GM18951 (cell line): Measurements from ENCODE around the gene PANX1.

Experiments used
- POLR2A ChIP-seq: IDR thresholded peaks from 4 replicates; pipeline ENCODE4 v1.6.1; 2011; ENCODE audit warnings: mild to moderate bottlenecking; ENCODE audit not compliant: insufficient read length, insufficient read depth; ENCODE audit errors: extremely low read depth
- in situ Hi-C: fragments of 300-500 bp; cut with MboI; formaldehyde crosslinking; loops from one replicate; pipeline ENCODE4 v1.12.0; 2022; ENCODE audit warnings: low sequenced_read_pairs, mixed read lengths, inconsistent platforms; ENCODE audit not compliant: unreplicated experiment

PANX1 gene

DNA sequence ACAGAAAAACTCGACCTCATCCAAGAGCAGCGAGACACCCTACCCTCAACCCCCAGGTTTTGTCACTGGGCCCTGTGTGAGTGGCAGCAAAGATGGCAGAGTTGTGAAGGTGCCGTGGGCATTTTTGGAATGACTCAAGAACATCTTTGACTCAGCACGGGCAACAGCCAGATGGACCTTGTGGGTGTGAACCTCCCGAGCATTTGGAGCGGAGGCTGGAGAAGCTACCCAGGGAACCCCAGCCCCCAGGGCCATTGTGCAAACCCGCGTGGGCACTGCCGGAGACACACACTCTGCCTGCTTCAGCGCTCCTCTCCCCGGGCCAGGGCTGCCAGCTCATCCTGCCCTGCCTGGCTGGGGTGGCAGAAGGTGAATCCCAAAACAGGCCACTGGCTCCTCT, 66.1 kb downstream of the PANX1 start:
- in situ Hi-C loops: no loop called here
- no peak for TF ChIP-seq POLR2A

DNA sequence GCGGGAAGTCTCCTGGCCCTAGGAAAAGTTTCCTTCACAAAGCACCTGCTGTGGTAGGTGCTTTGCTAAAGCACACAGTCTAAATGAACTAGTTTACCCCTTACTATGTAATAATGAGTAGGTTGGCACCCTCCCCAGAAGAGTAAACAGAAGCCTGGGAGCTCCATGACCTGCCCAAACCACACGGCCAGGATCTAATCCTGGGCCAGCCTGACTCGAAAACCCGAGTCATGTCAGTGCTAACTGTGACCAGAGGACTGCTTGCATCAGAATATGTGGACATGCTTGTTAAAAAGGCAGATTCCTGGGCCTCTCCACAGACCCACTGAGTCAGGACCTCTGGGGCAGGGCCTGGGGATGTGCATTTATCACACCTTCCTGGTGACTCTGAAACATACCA, 67.7 kb downstream of the PANX1 start:
- TF ChIP-seq POLR2A: no peak
- in situ Hi-C loops: no loop called here

DNA sequence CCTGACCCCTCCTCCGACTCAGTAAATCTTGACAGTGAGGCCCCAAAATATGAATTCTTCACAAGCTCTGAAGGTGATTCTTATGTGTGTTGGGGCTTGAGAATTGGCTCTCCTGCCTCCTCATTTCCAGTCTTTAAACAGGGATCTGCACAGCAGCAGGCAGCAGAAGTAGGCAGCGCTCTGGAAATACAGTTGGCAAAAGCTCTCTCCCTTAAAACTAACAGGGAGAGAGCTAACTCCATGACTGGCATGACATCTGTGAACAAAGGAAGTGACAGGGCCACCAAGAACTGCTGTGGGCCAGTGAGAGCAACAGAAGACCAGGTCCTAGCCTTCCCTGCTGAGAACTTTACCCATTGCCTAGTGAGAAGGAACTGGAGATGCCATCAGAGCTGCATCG, 70.1 kb downstream of the PANX1 start:
- no peak for TF ChIP-seq POLR2A
- in situ Hi-C loops: no loop called here

DNA sequence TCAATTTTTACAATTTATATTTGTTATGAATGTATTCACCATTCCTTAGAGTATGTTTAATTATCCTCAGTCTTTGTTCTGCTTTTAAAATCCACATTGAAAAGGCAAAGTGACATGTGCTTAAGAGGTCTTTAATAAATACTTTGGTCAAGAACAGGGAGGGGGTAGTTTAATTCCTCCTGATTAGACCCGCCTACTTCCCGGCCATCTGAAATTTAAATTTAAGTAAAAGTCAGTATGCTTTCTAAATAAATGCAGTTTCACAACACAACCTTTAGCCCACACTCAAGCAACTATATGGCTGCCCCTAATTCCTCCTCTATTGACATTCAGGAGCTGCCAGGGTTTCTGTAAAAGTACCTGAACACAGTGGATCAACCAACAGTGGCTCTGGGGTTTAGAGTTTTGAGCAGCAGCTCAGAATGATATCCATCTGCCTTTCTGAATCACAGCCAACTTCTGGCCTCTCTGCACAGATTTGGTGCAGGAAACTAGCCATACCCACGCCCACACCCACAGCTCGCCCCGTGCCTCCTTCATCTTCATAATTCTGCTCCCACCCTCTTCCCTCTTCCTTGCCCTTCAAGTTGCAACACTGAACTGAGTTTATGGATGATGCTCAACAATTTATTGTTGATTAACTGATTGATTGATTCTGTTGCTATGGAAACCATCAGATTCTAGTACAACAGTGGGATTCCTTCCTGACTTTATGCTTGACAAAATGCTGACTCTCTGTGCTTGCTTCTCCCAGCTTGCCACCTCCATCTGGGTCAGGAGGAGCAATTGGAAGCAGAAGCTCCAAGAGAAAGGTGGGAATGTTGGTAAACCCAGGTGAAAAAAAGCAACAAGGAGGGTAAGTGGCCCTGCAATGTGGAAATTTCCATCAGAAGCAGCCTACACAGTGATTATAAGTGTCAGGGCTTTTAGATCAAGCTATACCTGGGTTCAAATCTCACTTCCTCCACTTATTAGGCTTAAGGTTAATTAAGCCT, 70.8 kb downstream of the PANX1 start:
- in situ Hi-C loops: no loop called here
- TF ChIP-seq POLR2A: no peak

DNA sequence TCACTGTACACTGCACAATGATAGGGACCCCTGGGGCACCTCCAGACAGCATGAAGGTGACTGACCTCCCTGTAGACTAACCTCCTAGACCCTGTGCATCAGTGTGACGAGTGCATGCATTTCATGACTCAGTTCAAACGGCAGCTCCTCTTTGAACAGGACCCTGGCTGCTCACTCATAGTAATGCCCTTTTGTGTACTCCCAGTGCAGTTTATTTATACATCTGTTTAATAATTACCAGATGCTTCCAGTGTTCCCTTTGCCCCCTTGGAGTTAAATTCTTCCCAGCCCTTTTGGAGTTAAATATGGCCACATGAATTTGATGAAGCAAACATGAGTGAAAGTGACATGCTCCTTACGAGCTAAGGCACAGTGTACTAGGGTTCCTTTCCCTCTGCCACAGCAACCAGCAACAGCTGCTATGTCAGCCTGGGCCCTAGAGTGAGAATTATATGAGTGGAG, 72.4 kb downstream of the PANX1 start:
- no peak for TF ChIP-seq POLR2A
- in situ Hi-C loops: no loop called here

DNA sequence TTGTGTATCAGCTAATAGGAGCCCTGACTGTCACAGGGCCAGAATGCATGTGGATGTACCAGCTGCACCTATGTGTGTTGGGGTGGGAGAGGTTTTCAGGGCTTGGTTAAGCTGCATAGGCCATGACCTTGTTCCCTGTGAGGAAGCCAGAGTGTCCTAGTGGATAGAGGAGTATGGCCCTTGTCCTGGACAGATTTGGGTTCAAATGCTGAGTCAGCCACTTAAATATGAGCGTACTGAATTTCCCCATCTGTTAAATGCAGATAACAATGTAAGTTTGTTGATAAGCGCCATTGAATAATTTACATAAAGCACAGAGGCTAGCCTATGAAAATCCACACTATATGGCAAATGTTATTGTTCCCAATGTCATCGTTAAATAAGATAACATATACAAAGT, 74.4 kb downstream of the PANX1 start:
- in situ Hi-C loops: no loop called here
- no peak for TF ChIP-seq POLR2A

DNA sequence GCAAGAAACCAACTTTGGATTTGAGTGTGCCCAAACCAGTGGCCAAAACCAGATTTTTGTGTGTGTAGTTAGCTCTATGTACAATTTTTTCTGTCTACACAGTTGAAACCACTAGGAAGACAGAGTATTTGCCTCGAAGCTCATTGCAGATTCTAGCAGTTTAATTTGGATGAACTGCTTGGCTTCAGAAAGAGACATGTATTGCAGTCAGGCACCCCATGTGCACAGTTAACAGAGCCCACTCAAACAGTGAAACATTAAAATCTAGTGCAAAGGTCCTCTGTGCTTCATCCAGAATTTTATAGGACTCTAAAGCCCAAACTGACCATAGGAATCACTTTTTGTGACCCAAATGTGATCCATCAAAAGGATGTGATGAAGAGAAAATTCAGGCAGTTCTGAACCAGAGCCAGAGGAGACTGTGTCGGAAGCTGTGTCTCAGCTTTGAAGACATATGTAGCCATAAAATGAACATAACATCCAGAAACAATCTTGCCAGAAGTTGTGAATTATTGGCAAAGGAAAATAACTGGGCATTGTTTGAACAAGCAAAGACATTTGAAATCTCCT, 82.7 kb downstream of the PANX1 start:
- TF ChIP-seq POLR2A: no peak
- in situ Hi-C loops: no loop called here

DNA sequence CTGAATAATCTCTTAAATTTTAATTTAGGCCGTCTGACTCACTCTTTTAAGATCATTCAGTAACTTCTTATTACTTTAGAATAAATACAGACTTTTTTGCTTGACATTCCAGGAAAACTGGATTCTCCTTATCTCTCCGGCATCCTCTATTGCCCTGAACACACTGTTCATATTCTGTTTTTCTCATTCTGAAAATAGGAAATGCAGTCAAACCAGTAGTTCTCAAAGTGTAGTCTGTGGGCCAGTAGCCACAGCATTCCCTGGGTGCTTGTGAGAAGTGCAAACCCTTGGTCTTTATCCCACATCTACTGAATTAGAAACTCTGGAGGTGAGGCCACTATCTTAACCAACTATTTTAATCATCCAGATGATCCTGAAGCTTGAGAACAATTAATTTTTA, 84.3 kb downstream of the PANX1 start:
- in situ Hi-C loops: no loop called here
- no peak for TF ChIP-seq POLR2A

DNA sequence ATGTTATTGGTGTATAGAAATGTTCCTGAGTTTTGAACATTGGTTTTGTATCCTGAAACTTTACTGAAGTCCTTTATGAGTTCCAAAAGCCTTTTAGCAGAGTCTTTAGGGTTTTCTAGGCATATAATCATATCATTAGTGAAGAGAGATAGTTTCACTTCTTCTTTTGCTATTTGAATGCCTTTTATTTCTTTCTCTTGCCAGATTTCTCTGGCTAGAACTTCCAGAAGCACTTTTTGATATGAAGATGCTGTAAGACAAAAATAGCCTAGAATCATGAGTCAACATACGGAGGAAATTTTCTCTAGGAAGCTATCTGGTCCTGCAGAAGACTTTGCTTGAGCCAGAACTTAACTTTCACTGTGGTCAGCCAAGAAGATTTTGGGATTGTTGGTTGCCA, 89.1 kb downstream of the PANX1 start:
- no peak for TF ChIP-seq POLR2A
- in situ Hi-C loops: no loop called here

DNA sequence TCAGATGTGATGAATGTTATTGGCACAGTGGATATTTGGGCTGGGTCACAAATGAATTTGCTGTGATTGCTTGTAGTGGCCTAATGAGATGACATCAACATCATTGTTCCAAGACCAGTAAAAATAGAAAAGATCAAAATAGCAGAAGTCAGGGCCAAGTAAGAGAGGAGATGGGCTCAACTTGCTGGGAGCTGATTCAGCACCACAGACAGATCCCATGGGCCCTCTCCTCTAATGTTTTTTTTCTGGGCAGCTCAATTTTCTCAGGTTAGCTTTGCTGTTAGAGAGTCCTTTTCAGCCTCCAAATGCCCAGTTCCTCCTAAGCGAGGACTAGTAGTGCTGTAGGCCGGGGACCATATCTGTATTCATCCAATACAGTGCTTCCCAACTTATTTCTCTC, 89.7 kb downstream of the PANX1 start:
- TF ChIP-seq POLR2A: no peak
- in situ Hi-C loops: no loop called here

DNA sequence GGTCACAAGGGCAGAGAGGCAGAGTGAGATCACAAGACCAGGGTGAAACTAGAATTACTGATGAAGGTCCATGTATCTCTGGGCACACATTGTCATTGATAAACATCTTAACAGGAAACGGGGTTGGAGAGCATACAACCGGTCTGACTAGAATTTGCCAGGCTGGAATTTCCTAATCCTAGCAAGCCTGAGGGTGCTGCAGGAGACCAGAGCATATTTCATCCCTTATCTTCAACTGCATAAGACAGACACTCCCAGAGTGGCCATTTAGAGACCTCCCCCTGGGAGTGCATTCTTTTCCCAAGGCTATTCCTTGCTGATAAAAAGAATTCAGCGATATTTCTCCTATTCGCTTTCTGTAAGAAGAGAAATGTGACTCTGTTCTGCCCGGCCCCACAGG, 91.1 kb downstream of the PANX1 start:
- TF ChIP-seq POLR2A: no peak
- in situ Hi-C loops: no loop called here

DNA sequence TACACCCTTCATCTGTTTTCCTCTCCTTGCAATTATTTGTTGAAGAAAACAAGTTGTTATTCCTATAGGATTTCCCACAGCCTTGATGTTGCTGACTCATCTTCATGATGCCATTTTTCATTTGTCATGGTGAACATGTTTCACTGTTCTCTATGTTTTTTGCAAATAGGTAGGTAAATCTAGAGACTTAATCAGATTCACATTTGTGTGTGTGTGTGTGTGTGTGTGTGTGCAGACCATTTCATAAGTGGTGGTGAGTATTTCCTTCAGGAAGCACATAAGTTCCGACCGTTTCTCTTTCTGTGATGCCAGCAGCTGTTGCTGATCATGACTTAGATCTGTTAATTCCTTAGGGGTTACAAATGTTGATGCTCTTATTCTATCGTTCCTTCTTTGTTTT, 95.4 kb downstream of the PANX1 start:
- in situ Hi-C loops: no loop called here
- no peak for TF ChIP-seq POLR2A
